HepG2 (cell line): ENCODE data around the gene PCIF1. TPM values are rescaled to one million over a fixed set of nuclear protein-coding genes. Genes with fewer than 3 reads are reported as not detected.
A peak's percentile ranks its signal among the peaks of the same experiment; 100 is the strongest.

ENCODE experiments used
- ATAC-seq: fragments of 200-7000 bp; cut with Tn5 transposase; 3 replicates; pipeline ENCODE4 v1.9.1; 2020; ENCODE audit warnings: mild to moderate bottlenecking, moderate library complexity
- BruUV-seq: library from RNA; stranded (reverse); fragments of 400-500 nt; replicated peaks from 2 replicates; lab custom pipeline; 2021; lab: Mats Ljungman, UMichigan
- CTCF ChIA-PET: fragments of 300-600 bp; formaldehyde crosslinking; extraction: SDS; loops from one replicate; lab custom pipeline; 2021; ENCODE audit warnings: low total read pairs, inconsistent platforms, low intra/inter-chr PET ratio; lab: Yijun Ruan, JAX
- POLR2A ChIA-PET: fragments of 350-600 bp; sonication (Branson Sonifier 250); formaldehyde crosslinking; loops from one replicate; lab custom pipeline; 2020; ENCODE audit warnings: antibody characterized with exemption, inconsistent platforms; lab: Yijun Ruan, JAX
- DNase-seq: peaks from one replicate; pipeline ENCODE4 v3.0.0-alpha.2; 2015; ENCODE audit warnings: low spot score
- FAIRE-seq: peaks from 3 replicates; lab custom pipeline; 2011; peaks lifted over from hg19 to GRCh38; lab: Jason Lieb, UNC
- H2AFZ ChIP-seq: one replicate; pipeline ENCODE4 v1.6.1; 2011; ENCODE audit warnings: low read length, inconsistent platforms
- H3K27ac ChIP-seq: fragments of 300-600 bp; 3 replicates; pipeline ENCODE4 v1.8.0; 2011; ENCODE audit warnings: mixed run types, mild to moderate bottlenecking, mixed read lengths, low read length, inconsistent platforms; ENCODE audit not compliant: insufficient read depth; ENCODE audit errors: extremely low read length
- H3K27me3 ChIP-seq, 2 experiments: fragments of 200-600 bp in 1 of 2; 2 replicates in 1 of 2; 3 replicates in 1 of 2; pipeline versions ENCODE4 v1.6.0 to v1.8.0; 2011; ENCODE audit warnings: low read length in 2 of 2, mild to moderate bottlenecking in 2 of 2, moderate library complexity in 2 of 2, inconsistent platforms in 1 of 2; ENCODE audit not compliant: insufficient read depth in 2 of 2, control insufficient read depth in 1 of 2
- H3K36me3 ChIP-seq, 2 experiments: fragments of 200-600 bp in 1 of 2; replicated peaks in 1 of 2; 2 replicates in 1 of 2; 3 replicates in 1 of 2; pipeline versions ENCODE4 v1.5.1 to v1.8.0; 2011; ENCODE audit warnings: low read length in 2 of 2, inconsistent platforms in 1 of 2; ENCODE audit not compliant: insufficient read depth in 2 of 2, control insufficient read depth in 1 of 2
- H3K4me1 ChIP-seq: 2 replicates; pipeline ENCODE4 v1.5.1; 2012; ENCODE audit warnings: low read length, inconsistent platforms; ENCODE audit not compliant: insufficient read depth
- H3K4me2 ChIP-seq: 2 replicates; pipeline ENCODE4 v1.6.0; 2011; ENCODE audit warnings: low read depth, low read length, inconsistent platforms
- H3K4me3 ChIP-seq, 3 experiments: fragments of 200-600 bp in 1 of 3; sonication (generic), shearing (Covaris generic) in 1 of 3; replicated peaks in 1 of 3; 2 replicates each; pipeline ENCODE4 v1.5.1; 2011 to 2016; ENCODE audit warnings: low read length in 3 of 3, inconsistent platforms in 2 of 3, low read depth in 2 of 3, mild to moderate bottlenecking in 2 of 3, control low read depth in 1 of 3, mixed read lengths in 1 of 3; ENCODE audit not compliant: insufficient read depth in 1 of 3
- H3K79me2 ChIP-seq: one replicate; pipeline ENCODE4 v1.6.1; 2011; ENCODE audit warnings: low read length, inconsistent platforms; ENCODE audit not compliant: insufficient read depth
- H3K9ac ChIP-seq: 2 replicates; pipeline ENCODE4 v1.6.0; 2011; ENCODE audit warnings: mild to moderate bottlenecking, low read depth, low read length, inconsistent platforms; ENCODE audit not compliant: insufficient read depth
- H3K9me3 ChIP-seq: 2 replicates; pipeline ENCODE4 v1.5.1; 2012; ENCODE audit warnings: mild to moderate bottlenecking, low read length
- H4K20me1 ChIP-seq: 2 replicates; pipeline ENCODE4 v1.6.0; 2011; ENCODE audit warnings: inconsistent platforms, mild to moderate bottlenecking, low read length, moderate library complexity; ENCODE audit not compliant: insufficient read depth
- ARHGAP35 ChIP-seq: sonication (generic); formaldehyde crosslinking; IDR thresholded peaks from 2 replicates; pipeline ENCODE4 v1.9.0; 2022; ENCODE audit warnings: mild to moderate bottlenecking, inconsistent platforms, moderate library complexity, missing genetic modification reagents, borderline replicate concordance
- FOXP4 ChIP-seq: sonication (generic); formaldehyde crosslinking; IDR thresholded peaks from 2 replicates; pipeline ENCODE4 v1.4.0; 2020; ENCODE audit warnings: missing genetic modification reagents
- GATAD2A ChIP-seq: IDR thresholded peaks from 2 replicates; pipeline ENCODE4 v1.6.1; 2016
- HNRNPH1 ChIP-seq: fragments of 200-400 bp; formaldehyde crosslinking; optimal IDR thresholded peaks from 2 replicates; pipeline ENCODE3; 2017; ENCODE audit warnings: mild to moderate bottlenecking, low read depth, low read length
- MED8 ChIP-seq: sonication (generic); formaldehyde crosslinking; IDR thresholded peaks from 2 replicates; pipeline ENCODE4 v1.8.1; 2023; ENCODE audit warnings: mild to moderate bottlenecking, missing genetic modification reagents; ENCODE audit not compliant: insufficient replicate concordance
- PREB ChIP-seq: sonication (generic); formaldehyde crosslinking; IDR thresholded peaks from 2 replicates; pipeline ENCODE4 v1.4.0; 2020; ENCODE audit warnings: missing genetic modification reagents
- REXO4 ChIP-seq: sonication (generic); formaldehyde crosslinking; IDR thresholded peaks from 2 replicates; pipeline ENCODE4 v1.8.0; 2022; ENCODE audit warnings: missing genetic modification reagents, mild to moderate bottlenecking, borderline replicate concordance
- TCF12 ChIP-seq, 2 experiments: fragments of 450-650 bp in 1 of 2; sonication (generic) in 1 of 2; formaldehyde crosslinking in 1 of 2; IDR thresholded peaks; 2 replicates each; pipeline versions ENCODE4 v1.6.1 to v1.8.0; 2017 to 2022; ENCODE audit warnings: antibody characterized with exemption in 1 of 2, mild to moderate bottlenecking in 1 of 2, missing genetic modification reagents in 1 of 2, moderate library complexity in 1 of 2
- TCF7 ChIP-seq: sonication (generic); IDR thresholded peaks from 2 replicates; pipeline ENCODE4 v1.6.1; 2016; ENCODE audit warnings: antibody characterized with exemption, low read depth
- TEAD2 ChIP-seq: sonication (generic); formaldehyde crosslinking; IDR thresholded peaks from 2 replicates; pipeline ENCODE4 v1.9.0; 2021; ENCODE audit warnings: missing genetic modification reagents
- XRCC5 ChIP-seq: fragments of 200-400 bp; formaldehyde crosslinking; optimal IDR thresholded peaks from 2 replicates; pipeline ENCODE3; 2017; ENCODE audit warnings: mild to moderate bottlenecking, low read length
- ZFP62 ChIP-seq: sonication (generic); formaldehyde crosslinking; IDR thresholded peaks from 2 replicates; pipeline ENCODE4 v1.4.0; 2020; ENCODE audit warnings: missing genetic modification reagents
- ZNF510 ChIP-seq: sonication (generic); formaldehyde crosslinking; IDR thresholded peaks from 2 replicates; pipeline ENCODE4 v1.4.0; 2020; ENCODE audit warnings: low read depth, mild to moderate bottlenecking, missing genetic modification reagents
- ZNF850 ChIP-seq: sonication (generic); formaldehyde crosslinking; conservative IDR thresholded peaks from 2 replicates; pipeline ENCODE4 v1.9.0; 2021; ENCODE audit warnings: mild to moderate bottlenecking, missing genetic modification reagents
- ZSCAN12 ChIP-seq: sonication (generic); formaldehyde crosslinking; IDR thresholded peaks from 2 replicates; pipeline ENCODE4 v1.9.0; 2021; ENCODE audit warnings: mild to moderate bottlenecking, missing genetic modification reagents
- WGBS: methylation state at CpG from one replicate; pipeline ENCODE4 v1.1.6; 2017; ENCODE audit warnings: low lambda C conversion rate; 5-methylcytosine and 5-hydroxymethylcytosine counted together
- in situ Hi-C: cut with HindIII; loops from 2 replicates; pipeline ENCODE4 v1.10.0; 2017; ENCODE audit warnings: low pct_unique_long_range_greater_than_20kb; ENCODE audit not compliant: extremely low pct_ligation_motif_present
- intact Hi-C: fragments of 100-400 bp; cut with micrococcal nuclease; formaldehyde crosslinking; loops from one replicate; pipeline ENCODE4 v1.10.0; 2022; ENCODE audit not compliant: unreplicated experiment
- polyA plus RNA-seq, 8 experiments: library from polyadenylated mRNA; depleted of rRNA in 3 of 8; stranded (reverse) in 7 of 8; unstranded in 1 of 8; fragments of >200 nt; fragmentation: Illumina TruSeq in 4 of 8; extraction: Trizol in 4 of 8; gene quantifications; 2 replicates each; pipeline versions ENCODE4 v1.2.1 to v1.2.3, GENCODE V29; 2011 to 2016; ENCODE audit warnings: low read depth in 4 of 8, missing spikeins in 1 of 8, mixed read lengths in 1 of 8; ENCODE audit not compliant: insufficient read depth in 1 of 8
- total RNA-seq, 5 experiments: library from RNA; depleted of rRNA; stranded (reverse); fragments of >200 nt; fragmentation: Illumina TruSeq; extraction: Trizol; gene quantifications; 2 replicates each; pipeline ENCODE4 v1.2.3, GENCODE V29; 2016; ENCODE audit warnings: low read depth in 1 of 5
- TF ChIP-seq, protein P1 (sequence below): sonication (generic); formaldehyde crosslinking; IDR thresholded peaks from 2 replicates; pipeline ENCODE4 v1.4.0; 2020; ENCODE audit warnings: mild to moderate bottlenecking, missing genetic modification reagents

Gene PCIF1
- total and polyA plus RNA-seq, 2 of the 13 experiments (the other 11 are each of a cell fraction or from before 2014, with no cell fraction given): 20.9 to 24.4 TPM

- 0 out of 2 replicates have a peak, but pooled peaks have one; percentile 46 for TF ChIP-seq PREB (CRISPR knock-in tag)
Observed at GRCh38 chr20:45969712-45970634, 35.5 kb downstream of the PCIF1 start (continued).

- H3K79me2 ChIP-seq: peaks cover 6% of the 10 kb centered on the region
- DNase-seq: no peak
- H3K9ac ChIP-seq: peak overlapping the region; percentile 99
- H3K36me3 ChIP-seq: peaks cover 20 to 28% of the 10 kb centered on the region in 2 experiments
- intact Hi-C loops: loop anchor here (5.0 kb wide), 4 partner anchors 39 to 629 kb away; partner anchors contain the start of genes NCOA5 and PCIF1
- peak overlapping the region; percentile 98 for H3K27ac ChIP-seq
- peak; percentile 24 for ATAC-seq
- no peak for FAIRE-seq
- in situ Hi-C loops: no loop called here
- BruUV-seq: no TSS peak
- H3K27me3 ChIP-seq: peaks cover 0 to 2% of the 10 kb centered on the region in 2 experiments; a peak in 1 of 5 replicates
- no peak overlapping the region for H2AFZ ChIP-seq
- H3K4me2 ChIP-seq: peak overlapping the region; percentile 89
- 0 out of 2 replicates have a peak, but pooled peaks cover 2% of the 10 kb centered on the region for H4K20me1 ChIP-seq
- peaks cover 26% of the 10 kb centered on the region for H3K4me1 ChIP-seq
- WGBS: 18% methylated on average over 15 of the region's 34 CpGs
- ChIA-PET POLR2A (interaction anchor here (0.9 to 4.9 kb wide), 15 partner anchors 12 to 179 kb away, joined by 3 to 67 read pairs (median 9); partner anchors contain the start of genes CTSA, DNTTIP1, NEURL2 and PCIF1), CTCF (interaction anchor here (1.1 to 2.1 kb wide), 2 partner anchors 43 kb away, joined by 3 to 11 read pairs; no protein-coding TSS in a partner anchor)
- H3K4me3 ChIP-seq: peak overlapping the region; percentile 82 to 97 (median 96)
- H3K9me3 ChIP-seq: no peaks in the 10 kb centered on the region
- TF ChIP-seq ARHGAP35 (peak; percentile 26; the same call in 1 of the 2 replicates), ZSCAN12 (CRISPR knock-in tag) (0 out of 2 replicates have a peak, but pooled peaks have one; percentile 3), FOXP4 (no peak), HNRNPH1 (no peak), ZFP62 (0 out of 2 replicates have a peak, but pooled peaks have one; percentile 24), TCF12 (IDR thresholded peaks at IDR 0.05) (no peak), TCF12 (CRISPR knock-in tag; IDR thresholded peaks at IDR 0.05) (peak; percentile 60; the same call in 1 of the 2 replicates), ZNF850 (CRISPR knock-in tag) (peak; percentile 52), MED8 (CRISPR knock-in tag) (peak; percentile 15), TEAD2 (CRISPR knock-in tag) (peak; percentile 68; the same call in 1 of the 2 replicates), GATAD2A (no peak), REXO4 (CRISPR knock-in tag) (no peak), ZNF510 (CRISPR knock-in tag) (no peak), TCF7 (no peak), XRCC5 (no peak)
- TF ChIP-seq, protein P1, sequence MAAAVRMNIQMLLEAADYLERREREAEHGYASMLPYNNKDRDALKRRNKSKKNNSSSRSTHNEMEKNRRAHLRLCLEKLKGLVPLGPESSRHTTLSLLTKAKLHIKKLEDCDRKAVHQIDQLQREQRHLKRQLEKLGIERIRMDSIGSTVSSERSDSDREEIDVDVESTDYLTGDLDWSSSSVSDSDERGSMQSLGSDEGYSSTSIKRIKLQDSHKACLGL (CRISPR knock-in tag): peak; percentile 62; the same call in 1 of the 2 replicates
Observed at GRCh38 chr20:45970646-45971424, 36.4 kb downstream of the PCIF1 start.
